GM20431 (cell line): ENCODE measurements around the gene ALDH1L2.

Source experiments
- in situ Hi-C: fragments of 300-500 bp; cut with MseI, MboI; formaldehyde crosslinking; loops from one replicate; pipeline ENCODE4 v1.15.0; 2020; ENCODE audit warnings: low sequenced_read_pairs; ENCODE audit not compliant: unreplicated experiment

Gene ALDH1L2

DNA sequence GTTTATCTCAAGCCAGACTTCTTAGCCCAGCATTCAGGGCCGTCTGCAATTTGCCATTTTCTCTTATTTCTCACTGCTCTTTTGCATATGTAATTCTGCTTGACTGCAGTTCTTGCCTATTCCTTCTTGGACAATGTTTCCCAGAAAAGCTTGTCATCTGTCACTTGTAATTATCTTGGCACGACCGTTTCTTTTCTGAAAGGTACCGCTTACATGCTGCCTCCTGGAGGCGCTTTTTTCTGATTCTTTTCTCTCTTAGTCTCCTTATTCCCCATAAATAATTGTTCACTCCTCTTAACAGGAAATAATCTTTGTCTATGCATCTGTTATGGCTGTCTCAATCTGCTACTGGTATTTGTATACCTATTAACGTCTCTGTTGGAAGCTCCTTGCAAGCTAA, 1.2 kb upstream of the ALDH1L2 start:
- in situ Hi-C loops: no loop called here

- in situ Hi-C loops: no loop called here
These were observed 630 bp downstream of the ALDH1L2 start for GRCh38 chr12:105083551-105084105.

GRCh38 chr12:105083031-105083430, 1.2 kb downstream of the ALDH1L2 start:
- in situ Hi-C loops: no loop called here

- in situ Hi-C loops: no loop called here
These were observed 5.3 kb downstream of the ALDH1L2 start for GRCh38 chr12:105078712-105079570.

DNA sequence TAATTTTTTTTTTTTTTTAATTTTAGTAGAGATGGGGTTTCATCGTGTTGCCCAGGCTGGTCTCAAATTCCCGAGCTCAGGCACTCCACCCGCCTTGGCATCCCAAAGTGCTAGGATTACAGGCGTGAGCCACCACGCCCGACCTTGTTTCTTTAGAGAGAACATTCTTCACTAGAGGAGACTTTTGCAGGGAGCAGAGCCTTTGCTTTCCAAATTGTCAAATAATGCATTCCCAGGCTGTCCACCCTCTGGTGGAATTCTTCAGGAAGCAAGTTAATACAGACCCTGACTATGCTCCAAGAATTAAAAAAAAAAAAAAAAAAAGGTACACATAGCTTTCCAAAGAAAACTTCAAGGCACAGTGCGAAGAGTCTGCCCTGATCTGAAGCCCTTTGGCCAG, 6.8 kb downstream of the ALDH1L2 start:
- in situ Hi-C loops: no loop called here

GRCh38 chr12:105076913-105077312, 7.3 kb downstream of the ALDH1L2 start:
- in situ Hi-C loops: no loop called here

- in situ Hi-C loops: no loop called here
These were observed 8.2 kb downstream of the ALDH1L2 start for GRCh38 chr12:105076098-105076497.

DNA sequence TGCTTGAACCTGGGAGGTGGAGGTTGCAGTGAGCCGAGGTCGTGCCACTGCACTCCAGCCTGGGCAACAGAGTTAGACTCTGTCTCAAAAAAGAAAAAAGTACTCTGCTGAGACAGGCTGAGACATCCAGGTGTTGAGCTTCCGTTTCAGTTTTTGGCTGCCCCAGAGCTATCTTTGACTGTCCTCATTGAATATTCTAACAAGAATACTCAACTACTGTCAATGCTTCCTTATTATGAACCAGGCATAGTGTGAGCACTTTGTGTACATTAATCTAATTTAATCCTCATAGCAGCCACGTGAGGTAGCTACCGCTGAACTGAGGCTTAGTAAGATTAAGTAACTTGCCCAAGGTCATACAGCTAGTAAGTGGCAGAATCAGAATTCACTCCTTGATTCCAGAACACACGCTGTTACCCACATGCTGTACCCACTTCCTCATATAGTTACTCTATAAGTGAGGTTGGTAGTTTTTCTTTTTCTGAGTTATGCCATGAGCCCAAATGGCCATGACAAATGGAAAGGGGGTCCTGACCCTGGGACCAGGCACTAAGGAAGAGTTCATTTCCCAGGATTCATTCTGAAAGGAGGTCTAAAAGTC, 11.3 kb downstream of the ALDH1L2 start:
- in situ Hi-C loops: loop anchor here (25.0 kb wide), 2 partner anchors 711 to 886 kb away; no protein-coding TSS in a partner anchor

DNA sequence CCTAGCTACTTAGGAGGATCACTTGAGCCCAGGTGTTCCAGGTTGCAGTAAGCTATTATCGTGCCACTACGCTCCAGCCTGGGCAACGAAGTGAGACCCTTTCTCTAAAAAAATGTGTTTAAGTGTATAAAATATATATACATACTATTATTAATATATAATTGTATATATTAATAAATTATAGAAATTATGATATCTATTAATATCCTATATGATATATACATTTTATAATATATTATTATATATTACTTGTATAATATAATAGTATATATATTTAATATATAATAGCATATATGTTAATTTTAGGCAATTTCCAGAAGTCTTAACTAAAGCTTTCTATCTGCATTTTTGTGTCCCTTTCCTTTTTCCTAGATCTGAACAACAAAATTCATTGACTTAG, 12.3 kb downstream of the ALDH1L2 start:
- in situ Hi-C loops: loop anchor here (25.0 kb wide), 2 partner anchors 710 to 885 kb away; no protein-coding TSS in a partner anchor

- in situ Hi-C loops: loop anchor here (25.0 kb wide), 2 partner anchors 708 to 883 kb away; no protein-coding TSS in a partner anchor
These were observed 14.1 kb downstream of the ALDH1L2 start for GRCh38 chr12:105069936-105070702.

- in situ Hi-C loops: loop anchor here (25.0 kb wide), 2 partner anchors 705 to 880 kb away; no protein-coding TSS in a partner anchor
These were observed 16.7 kb downstream of the ALDH1L2 start for GRCh38 chr12:105067511-105068031.

DNA sequence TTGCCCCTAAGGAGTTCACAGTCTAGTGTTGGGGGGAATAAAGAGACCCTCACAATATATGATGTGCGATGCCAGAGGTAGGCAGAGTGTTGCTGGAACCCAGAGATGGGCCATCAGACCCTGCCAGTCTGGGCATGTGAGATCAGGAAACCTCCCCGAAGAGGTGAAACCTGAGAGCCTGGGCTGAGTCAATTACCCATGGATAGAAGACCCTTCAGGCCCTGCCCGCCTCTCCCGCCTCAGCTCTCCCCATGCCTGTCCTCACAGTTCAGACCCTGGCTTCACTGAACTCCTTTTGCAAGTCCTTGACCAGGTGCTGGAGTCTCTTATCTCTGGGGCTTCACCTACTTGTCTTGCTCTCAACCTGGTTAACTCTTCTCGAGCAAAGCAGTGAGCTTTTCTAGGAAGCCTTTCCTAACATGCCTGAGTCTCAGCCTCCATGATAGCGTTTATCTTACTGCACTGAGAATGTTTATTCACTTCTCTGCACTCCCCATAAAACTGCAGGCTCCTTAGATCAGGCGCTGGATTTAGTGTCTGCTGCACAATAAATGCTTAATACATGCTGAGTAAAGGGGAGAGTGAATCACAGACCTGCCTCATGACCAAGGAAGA, 19.6 kb downstream of the ALDH1L2 start:
- in situ Hi-C loops: loop anchor here (25.0 kb wide), 2 partner anchors 702 to 877 kb away; no protein-coding TSS in a partner anchor

DNA sequence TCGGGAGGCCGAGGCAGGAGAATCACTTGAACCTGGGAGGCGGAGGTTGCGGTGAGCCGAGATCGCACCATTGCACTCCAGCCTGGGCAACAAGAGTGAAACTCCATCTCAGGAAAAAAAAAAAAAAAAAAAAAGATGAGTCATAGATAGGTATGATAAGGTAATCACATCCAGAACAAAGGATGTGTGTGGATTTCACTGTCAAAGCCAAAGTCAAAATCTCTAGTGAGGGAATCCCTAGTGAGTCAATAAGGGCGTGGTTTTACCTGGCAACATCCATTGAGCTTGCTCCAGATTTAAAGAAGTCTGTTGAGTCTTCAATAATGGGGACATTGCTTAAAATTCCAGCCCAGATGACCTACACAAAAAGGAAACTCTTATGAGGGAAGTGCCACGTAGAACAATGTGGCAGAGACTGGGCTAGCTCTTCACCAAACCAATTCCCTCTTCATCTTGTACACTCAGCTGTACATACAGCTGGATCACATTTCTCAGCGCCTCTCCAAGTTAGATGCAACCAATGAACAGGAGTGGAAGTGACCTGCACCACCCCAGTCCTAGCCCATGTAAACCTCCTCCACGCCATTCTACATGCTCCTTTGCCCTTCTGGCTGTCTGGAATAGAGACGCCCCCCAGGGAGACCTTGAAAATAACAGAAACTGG, 23.4 kb downstream of the ALDH1L2 start:
- in situ Hi-C loops: loop anchor here (25.0 kb wide), 2 partner anchors 699 to 874 kb away; no protein-coding TSS in a partner anchor

GRCh38 chr12:105057174-105057573, 27.1 kb downstream of the ALDH1L2 start:
- in situ Hi-C loops: loop anchor here (25.0 kb wide), 2 partner anchors 695 to 870 kb away; no protein-coding TSS in a partner anchor

DNA sequence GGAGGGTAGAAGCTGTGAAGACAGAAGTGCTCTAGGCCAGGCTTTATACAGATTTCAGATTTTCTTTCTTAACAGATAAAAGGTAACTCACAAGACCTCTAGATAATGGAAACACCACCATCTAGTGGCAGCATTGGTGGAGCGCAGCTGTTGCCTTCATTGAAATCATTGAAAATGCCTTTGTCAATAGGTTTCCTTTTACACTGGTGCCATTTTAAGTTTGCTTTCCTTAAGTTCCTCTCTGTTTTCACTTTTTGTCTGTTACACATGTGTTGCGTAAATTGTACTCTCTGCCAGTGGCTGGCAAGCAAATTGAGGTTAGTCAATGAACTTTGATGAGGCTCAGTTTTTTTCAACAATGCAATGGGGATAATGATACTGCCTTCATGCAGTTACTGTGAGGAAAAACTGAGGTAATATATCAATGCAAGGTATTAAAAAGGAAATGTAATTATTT, 31.1 kb downstream of the ALDH1L2 start:
- in situ Hi-C loops: loop anchor here (25.0 kb wide), 2 partner anchors 691 to 866 kb away; no protein-coding TSS in a partner anchor

GRCh38 chr12:105051981-105052380, 32.3 kb downstream of the ALDH1L2 start:
- in situ Hi-C loops: loop anchor here (25.0 kb wide), 2 partner anchors 690 to 865 kb away; no protein-coding TSS in a partner anchor

GRCh38 chr12:105048315-105048714, 35.9 kb downstream of the ALDH1L2 start:
- in situ Hi-C loops: no loop called here

DNA sequence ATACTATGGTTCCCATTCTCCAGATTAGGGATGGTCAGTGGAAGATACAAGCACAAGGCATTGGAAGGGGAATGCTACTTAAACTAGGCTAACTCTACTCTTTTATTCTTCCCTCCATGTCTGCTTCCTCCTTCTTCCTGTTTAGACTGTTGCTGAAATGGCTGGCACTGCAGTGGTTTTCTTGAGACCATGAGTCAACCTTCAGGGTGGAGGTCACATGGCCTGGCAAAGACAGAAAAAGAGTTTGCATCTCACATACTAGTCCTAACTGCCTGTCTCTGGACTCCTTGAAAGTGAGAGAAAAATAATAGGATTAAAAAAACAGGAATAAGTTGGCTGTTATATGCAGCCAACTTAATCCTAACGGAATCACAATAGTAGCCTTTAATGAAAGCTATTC, 37.0 kb downstream of the ALDH1L2 start:
- in situ Hi-C loops: no loop called here

DNA sequence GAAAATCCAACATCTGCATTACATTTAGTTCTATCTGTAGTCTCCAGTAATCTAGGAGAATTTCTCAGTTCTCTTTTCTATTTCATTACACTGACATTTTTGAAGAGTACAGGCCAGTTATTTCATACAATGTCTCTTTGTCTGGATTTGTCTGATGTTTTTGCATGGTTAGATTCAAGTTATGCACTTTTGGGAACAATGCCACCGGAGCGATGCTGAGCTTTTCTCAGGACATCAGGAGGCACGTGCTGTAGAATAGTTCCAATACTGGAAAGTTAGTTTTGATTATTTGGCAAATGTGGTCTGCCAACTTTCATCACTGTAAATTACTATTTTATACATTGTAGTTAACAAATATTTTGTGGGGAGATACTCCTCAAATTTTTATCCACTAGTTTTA, 43.1 kb downstream of the ALDH1L2 start:
- in situ Hi-C loops: no loop called here
